GM12878 (cell line): ENCODE results near the gene SPR. TPM values are rescaled to one million over a fixed set of nuclear protein-coding genes. Genes with fewer than 3 reads are reported as not detected.

Experiments
- ATAC-seq: fragments of 200-7000 bp; cut with Tn5 transposase; 3 replicates; pipeline ENCODE4 v1.9.1; 2020; ENCODE audit warnings: mild to moderate bottlenecking, moderate library complexity
- BruUV-seq: library from RNA; stranded (reverse); fragments of 400-500 nt; replicated peaks from 2 replicates; lab custom pipeline; 2021; lab: Mats Ljungman, UMichigan
- CTCF ChIA-PET: fragments of 300-600 bp; sonication (Branson Sonifier 250); formaldehyde crosslinking; extraction: SDS; loops from one replicate; lab custom pipeline; 2021; ENCODE audit warnings: inconsistent platforms; lab: Yijun Ruan, JAX
- POLR2A ChIA-PET: fragments of 350-600 bp; formaldehyde crosslinking; extraction: SDS; loops from one replicate; lab custom pipeline; 2021; ENCODE audit warnings: inconsistent platforms; lab: Charles Lee
- RAD21 ChIA-PET: fragments of 300-600 bp; sonication (Branson Sonifier 250); formaldehyde crosslinking; loops from one replicate; lab custom pipeline; 2023; ENCODE audit warnings: antibody characterized with exemption; ENCODE audit not compliant: unreplicated experiment; lab: Charles Lee
- SMC1A ChIA-PET: fragments of 300-600 bp; sonication (Branson Sonifier 250); formaldehyde crosslinking; loops from one replicate; lab custom pipeline; 2023; ENCODE audit not compliant: unreplicated experiment, uncharacterized antibody; lab: Charles Lee
- DNase-seq: peaks from one replicate; pipeline ENCODE4 v3.0.0-alpha.2; 2011; ENCODE audit warnings: low read depth, low spot score
- FAIRE-seq: peaks from 3 replicates; lab custom pipeline; 2011; peaks lifted over from hg19 to GRCh38; lab: Jason Lieb, UNC
- H2AFZ ChIP-seq: 2 replicates; pipeline ENCODE4 v1.6.0; 2011; ENCODE audit warnings: low read depth, low read length, control low read depth; ENCODE audit not compliant: control insufficient read depth
- H3K27ac ChIP-seq: 2 replicates; pipeline ENCODE4 v1.5.1; 2011; ENCODE audit warnings: control low read depth; ENCODE audit not compliant: control insufficient read depth, insufficient read depth
- H3K27me3 ChIP-seq, 2 experiments: replicated peaks in 1 of 2; 2 replicates each; pipeline versions ENCODE4 v1.6.0 to v1.6.1; 2011; ENCODE audit warnings: low read length in 1 of 2; ENCODE audit not compliant: control insufficient read depth in 2 of 2, insufficient read depth in 2 of 2
- H3K36me3 ChIP-seq, 2 experiments: 2 replicates each; pipeline ENCODE4 v1.5.1; 2011; ENCODE audit warnings: low read length in 1 of 2; ENCODE audit not compliant: control insufficient read depth in 2 of 2, insufficient read depth in 2 of 2
- H3K4me1 ChIP-seq: 2 replicates; pipeline ENCODE4 v1.6.1; 2011; ENCODE audit warnings: mild to moderate bottlenecking, low read length, moderate library complexity, mixed read lengths; ENCODE audit not compliant: control insufficient read depth, insufficient read depth
- H3K4me2 ChIP-seq: 2 replicates; pipeline ENCODE4 v1.6.0; 2011; ENCODE audit warnings: control low read depth; ENCODE audit not compliant: control insufficient read depth, insufficient read depth
- H3K4me3 ChIP-seq: fragments of 200-600 bp; sonication (generic); 2 replicates; pipeline ENCODE4 v1.5.1; 2016
- H3K79me2 ChIP-seq: 2 replicates; pipeline ENCODE4 v1.6.0; 2011; ENCODE audit warnings: low read length; ENCODE audit not compliant: control insufficient read depth, insufficient read depth
- H3K9ac ChIP-seq: 2 replicates; pipeline ENCODE4 v1.8.0; 2011; ENCODE audit warnings: low read length, control low read depth, mixed read lengths; ENCODE audit not compliant: control insufficient read depth, insufficient read depth
- H3K9me3 ChIP-seq: replicated peaks from 3 replicates; pipeline ENCODE4 v1.5.1; 2011; ENCODE audit warnings: mild to moderate bottlenecking, low read length; ENCODE audit not compliant: control insufficient read depth, insufficient read depth
- H4K20me1 ChIP-seq: 2 replicates; pipeline ENCODE4 v1.6.0; 2011; ENCODE audit not compliant: control insufficient read depth, insufficient read depth
- BCL11A ChIP-seq: IDR thresholded peaks from 2 replicates; pipeline ENCODE4 v1.6.1; 2011; ENCODE audit warnings: low read depth, low read length
- CREM ChIP-seq: IDR thresholded peaks from 2 replicates; pipeline ENCODE4 v1.6.1; 2014; ENCODE audit warnings: antibody characterized with exemption, low read depth
- EP300 ChIP-seq, 2 experiments: fragments of 150-350 bp in 1 of 2; IDR thresholded peaks; 2 replicates each; pipeline ENCODE4 v1.6.1; 2011 to 2012; ENCODE audit warnings: low read depth in 2 of 2, low read length in 2 of 2, borderline replicate concordance in 1 of 2, improper control_type of control experiment in 1 of 2, inconsistent platforms in 1 of 2; ENCODE audit not compliant: control insufficient read depth in 1 of 2
- FOXM1 ChIP-seq: IDR thresholded peaks from 2 replicates; pipeline ENCODE4 v1.6.1; 2012; ENCODE audit warnings: low read depth, mild to moderate bottlenecking, inconsistent platforms, low read length, moderate library complexity
- HDGF ChIP-seq: fragments of 450-650 bp; IDR thresholded peaks from 2 replicates; pipeline ENCODE4 v1.6.1; 2016; ENCODE audit warnings: antibody characterized with exemption
- PAX5 ChIP-seq: IDR thresholded peaks from 2 replicates; pipeline ENCODE4 v1.6.1; 2011; ENCODE audit warnings: low read depth, low read length, borderline replicate concordance
- SMAD1 ChIP-seq: fragments of 450-650 bp; IDR thresholded peaks from 2 replicates; pipeline ENCODE4 v1.6.1; 2018; ENCODE audit warnings: mild to moderate bottlenecking, low read depth; ENCODE audit not compliant: partially characterized antibody
- SRF ChIP-seq, 2 experiments: IDR thresholded peaks; 2 replicates each; pipeline ENCODE4 v1.6.1; 2011; ENCODE audit warnings: low read depth in 2 of 2, low read length in 2 of 2, mild to moderate bottlenecking in 1 of 2, moderate library complexity in 1 of 2
- SUZ12 ChIP-seq: fragments of 200-600 bp; sonication (generic); IDR thresholded peaks from one replicate; pipeline ENCODE4 v1.6.1; 2018; ENCODE audit warnings: antibody characterized with exemption, mild to moderate bottlenecking; ENCODE audit not compliant: unreplicated experiment
- WRNIP1 ChIP-seq: IDR thresholded peaks from 2 replicates; pipeline ENCODE4 v1.6.1; 2011; ENCODE audit warnings: low read depth, low read length, improper control_type of control experiment, borderline replicate concordance
- WGBS: methylation state at CpG from one replicate; pipeline ENCODE4 v1.1.6; 2016; ENCODE audit warnings: low lambda C conversion rate; ENCODE audit not compliant: insufficient replicate concordance, insufficient coverage; ENCODE audit errors: missing lambda C conversion rate; 5-methylcytosine and 5-hydroxymethylcytosine counted together
- in situ Hi-C: fragments of 300-500 bp; cut with MboI; formaldehyde crosslinking; loops from 9 replicates; pipeline ENCODE4 v1.14.3; 2018; ENCODE audit warnings: mixed read lengths
- intact Hi-C: fragments of 100-400 bp; cut with micrococcal nuclease; formaldehyde crosslinking; loops from one replicate; pipeline ENCODE4 v1.14.2; 2022; ENCODE audit not compliant: unreplicated experiment
- polyA plus RNA-seq, 11 experiments: library from polyadenylated mRNA; depleted of rRNA in 4 of 11; unstranded in 6 of 11; stranded (reverse) in 5 of 11; fragments of >200 nt; fragmentation: Nextera tagmentation in 4 of 11; fragmentation: Illumina TruSeq in 1 of 11; extraction: Ambion mirVana in 4 of 11; extraction: Trizol in 1 of 11; gene quantifications; 1 replicate in 1 of 11; 2 replicates in 10 of 11; pipeline versions ENCODE4 v1.2.1 to v1.2.3, GENCODE V29; 2011 to 2016; ENCODE audit warnings: inconsistent platforms in 2 of 11, missing spikeins in 2 of 11, low read depth in 1 of 11
- total RNA-seq, 4 experiments: library from RNA; depleted of rRNA in 3 of 4; stranded (reverse); fragments of >200 nt in 3 of 4; fragmentation: Illumina TruSeq in 1 of 4; extraction: Trizol in 1 of 4; gene quantifications; 2 replicates each; pipeline versions ENCODE4 v1.2.1 to v1.2.3, GENCODE V29; 2013 to 2021
- TF ChIP-seq, protein P1 (sequence below): fragments of 450-650 bp; IDR thresholded peaks from 2 replicates; pipeline ENCODE4 v1.6.1; 2017; ENCODE audit warnings: mild to moderate bottlenecking, moderate library complexity
- TF ChIP-seq, protein P2 (sequence below): fragments of 450-650 bp; IDR thresholded peaks from 2 replicates; pipeline ENCODE4 v1.6.1; 2016; ENCODE audit warnings: mild to moderate bottlenecking

The SPR gene
- total and polyA plus RNA-seq, 10 of the 15 experiments (the other 5 are each of a cell fraction or from before 2014, with no cell fraction given) = 0.68 to 7.8 (median 2.5) TPM

DNA sequence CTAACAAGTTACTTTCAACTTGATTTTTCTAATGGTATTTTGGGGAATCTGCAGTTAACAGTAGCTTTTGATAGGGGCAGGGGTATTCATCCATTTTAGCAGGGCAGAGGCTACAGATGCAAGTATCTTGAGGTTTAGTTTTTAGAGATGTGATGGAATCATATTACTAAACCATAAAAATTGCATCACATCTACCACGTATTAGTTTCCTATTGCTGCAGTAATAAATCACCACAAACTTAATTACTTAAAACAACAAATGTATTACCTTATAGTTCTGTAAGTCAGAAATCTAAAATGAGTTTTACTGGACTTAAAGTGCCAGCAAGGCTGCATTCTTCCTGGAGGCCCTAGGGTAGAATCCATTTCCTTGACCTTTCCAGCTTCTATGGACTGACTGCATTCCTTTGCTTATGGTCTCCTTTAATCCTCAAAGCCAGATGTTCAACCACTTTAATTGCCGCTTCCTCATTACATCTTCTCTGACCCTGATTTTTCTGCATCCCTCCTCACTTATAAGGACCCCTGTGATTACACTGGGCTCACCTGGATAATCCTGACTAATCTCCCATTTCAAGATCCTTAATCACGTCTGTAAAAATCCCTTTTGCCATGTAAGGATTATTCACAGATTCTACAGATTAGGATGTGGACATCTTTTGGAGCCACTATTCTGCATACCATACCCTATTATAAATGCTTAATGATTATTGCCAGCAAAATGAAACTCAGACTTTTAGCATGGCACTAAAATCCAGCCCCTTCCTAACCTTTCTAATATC is 39.5 kb upstream of the SPR start:
- H3K9me3 ChIP-seq = no peaks in the 10 kb centered on the region
- H3K9ac ChIP-seq = no peak overlapping the region
- ChIA-PET RAD21 (no interaction called here), SMC1A (interaction anchor here (1.0 to 1.2 kb wide), 2 partner anchors 44 to 75 kb away, joined by 3 to 4 read pairs; no protein-coding TSS in a partner anchor), POLR2A (no interaction called here), CTCF (interaction anchor here (1.4 kb wide), 1 partner anchor 14 kb away, joined by 3 read pairs; no protein-coding TSS in a partner anchor)
- H3K27ac ChIP-seq = no peak overlapping the region
- peaks cover 7% of the 10 kb centered on the region; the same call in 1 of the 2 replicates for H3K4me1 ChIP-seq
- TF ChIP-seq FOXM1 (no peak), EP300 (IDR thresholded peaks at IDR 0.05; ENCODE audit: borderline replicate concordance in 1 of 2, control insufficient read depth in 1 of 2, low read depth in 2 of 2, low read length in 2 of 2) (no peak), SMAD1 (no peak), SRF (IDR thresholded peaks at IDR 0.05; ENCODE audit: low read depth in 2 of 2, low read length in 2 of 2) (no peak), WRNIP1 (no peak), SUZ12 (no peak), HDGF (no peak), BCL11A (no peak), CREM (no peak), PAX5 (no peak)
- TF ChIP-seq, protein P1, sequence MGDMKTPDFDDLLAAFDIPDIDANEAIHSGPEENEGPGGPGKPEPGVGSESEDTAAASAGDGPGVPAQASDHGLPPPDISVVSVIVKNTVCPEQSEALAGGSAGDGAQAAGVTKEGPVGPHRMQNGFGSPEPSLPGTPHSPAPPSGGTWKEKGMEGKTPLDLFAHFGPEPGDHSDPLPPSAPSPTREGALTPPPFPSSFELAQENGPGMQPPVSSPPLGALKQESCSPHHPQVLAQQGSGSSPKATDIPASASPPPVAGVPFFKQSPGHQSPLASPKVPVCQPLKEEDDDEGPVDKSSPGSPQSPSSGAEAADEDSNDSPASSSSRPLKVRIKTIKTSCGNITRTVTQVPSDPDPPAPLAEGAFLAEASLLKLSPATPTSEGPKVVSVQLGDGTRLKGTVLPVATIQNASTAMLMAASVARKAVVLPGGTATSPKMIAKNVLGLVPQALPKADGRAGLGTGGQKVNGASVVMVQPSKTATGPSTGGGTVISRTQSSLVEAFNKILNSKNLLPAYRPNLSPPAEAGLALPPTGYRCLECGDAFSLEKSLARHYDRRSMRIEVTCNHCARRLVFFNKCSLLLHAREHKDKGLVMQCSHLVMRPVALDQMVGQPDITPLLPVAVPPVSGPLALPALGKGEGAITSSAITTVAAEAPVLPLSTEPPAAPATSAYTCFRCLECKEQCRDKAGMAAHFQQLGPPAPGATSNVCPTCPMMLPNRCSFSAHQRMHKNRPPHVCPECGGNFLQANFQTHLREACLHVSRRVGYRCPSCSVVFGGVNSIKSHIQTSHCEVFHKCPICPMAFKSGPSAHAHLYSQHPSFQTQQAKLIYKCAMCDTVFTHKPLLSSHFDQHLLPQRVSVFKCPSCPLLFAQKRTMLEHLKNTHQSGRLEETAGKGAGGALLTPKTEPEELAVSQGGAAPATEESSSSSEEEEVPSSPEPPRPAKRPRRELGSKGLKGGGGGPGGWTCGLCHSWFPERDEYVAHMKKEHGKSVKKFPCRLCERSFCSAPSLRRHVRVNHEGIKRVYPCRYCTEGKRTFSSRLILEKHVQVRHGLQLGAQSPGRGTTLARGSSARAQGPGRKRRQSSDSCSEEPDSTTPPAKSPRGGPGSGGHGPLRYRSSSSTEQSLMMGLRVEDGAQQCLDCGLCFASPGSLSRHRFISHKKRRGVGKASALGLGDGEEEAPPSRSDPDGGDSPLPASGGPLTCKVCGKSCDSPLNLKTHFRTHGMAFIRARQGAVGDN = no peak
- TF ChIP-seq, protein P2, sequence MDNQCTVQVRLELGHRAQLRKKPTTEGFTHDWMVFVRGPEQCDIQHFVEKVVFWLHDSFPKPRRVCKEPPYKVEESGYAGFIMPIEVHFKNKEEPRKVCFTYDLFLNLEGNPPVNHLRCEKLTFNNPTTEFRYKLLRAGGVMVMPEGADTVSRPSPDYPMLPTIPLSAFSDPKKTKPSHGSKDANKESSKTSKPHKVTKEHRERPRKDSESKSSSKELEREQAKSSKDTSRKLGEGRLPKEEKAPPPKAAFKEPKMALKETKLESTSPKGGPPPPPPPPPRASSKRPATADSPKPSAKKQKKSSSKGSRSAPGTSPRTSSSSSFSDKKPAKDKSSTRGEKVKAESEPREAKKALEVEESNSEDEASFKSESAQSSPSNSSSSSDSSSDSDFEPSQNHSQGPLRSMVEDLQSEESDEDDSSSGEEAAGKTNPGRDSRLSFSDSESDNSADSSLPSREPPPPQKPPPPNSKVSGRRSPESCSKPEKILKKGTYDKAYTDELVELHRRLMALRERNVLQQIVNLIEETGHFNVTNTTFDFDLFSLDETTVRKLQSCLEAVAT = no peak
- no TSS peak for BruUV-seq
- intact Hi-C loops (no loop called here), in situ Hi-C loops (no loop called here)
- H3K79me2 ChIP-seq = no peaks in the 10 kb centered on the region
- DNase-seq = no peak
- H3K4me2 ChIP-seq = no peak overlapping the region
- FAIRE-seq = no peak
- H4K20me1 ChIP-seq = no peaks in the 10 kb centered on the region
- H2AFZ ChIP-seq = no peak overlapping the region
- H3K27me3 ChIP-seq = peaks cover 2 to 3% of the 10 kb centered on the region in 2 experiments; a peak in 2 of 4 replicates
- no peak for ATAC-seq
- no peak overlapping the region for H3K4me3 ChIP-seq
- no peaks in the 10 kb centered on the region for H3K36me3 ChIP-seq
- 42% methylated on average over 3 of the region's 3 CpGs for WGBS
